ENCODE data around the gene GJA9. TPM values are rescaled to one million over a fixed set of nuclear protein-coding genes. Genes with fewer than 3 reads are reported as not detected.

The GJA9 gene
- polyA plus RNA-seq (2011; rRNA removed) (0.20 TPM in 1 of 2 replicates, not detected in the other), polyA plus RNA-seq (2017; fragmentation: RNase III; extraction: RNeasy Plus Mini Kit Qiagen cat#74134 plus additional on column Dnase treatment) (0.05 TPM in 1 of 3 replicates, not detected in the others), polyA minus RNA-seq (2011; rRNA and poly(A)+ RNA removed) (not detected in 2 replicates)
- polyA plus RNA-seq (2012; cell fraction: cytosol; rRNA removed): 0.01 TPM in 1 of 2 replicates, not detected in the other
- polyA plus RNA-seq (2012; cell fraction: nucleus; rRNA removed): not detected in 2 replicates

DNA sequence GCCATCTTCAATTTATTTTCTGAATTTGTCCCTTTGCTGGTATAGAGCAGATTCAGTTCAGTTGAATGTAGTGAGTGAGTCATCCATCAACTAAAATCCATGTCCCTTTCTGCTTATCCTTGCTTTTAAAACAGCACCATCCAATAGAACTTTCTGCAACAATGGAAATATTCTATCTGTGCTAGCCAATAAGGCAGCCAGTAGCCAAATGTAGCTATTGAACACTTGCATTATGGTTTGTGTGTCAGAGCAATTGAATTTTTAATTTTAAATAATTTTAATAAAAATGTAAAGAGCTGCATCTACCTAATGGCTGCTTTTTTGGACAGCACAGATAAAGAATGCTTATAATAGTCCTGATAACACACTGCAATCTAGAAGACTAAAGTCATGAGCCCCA, at the start of gene GJA9:
GJA9 (minus strand) TSS at position 101 of the 400 bp plus-strand sequence. CDS start 5,489 bp downstream, outside the sequence.
- no peaks in the 10 kb centered on the region for H3K4me1 ChIP-seq
- ATAC-seq (no peak), DNase-seq (ENCODE audit: low read depth in 1 of 2, low spot score in 1 of 2) (no peak), FAIRE-seq (no peak)
- H3K4me3 ChIP-seq: no peak within 1 kb of the TSS
- ChIA-PET POLR2A (no interaction called here), CTCF (no interaction called here)
- H3K27ac ChIP-seq: no peak within 1 kb of the TSS
- TF ChIP-seq CEBPB (IDR thresholded peaks at IDR 0.05) (no peak), JUN (IDR thresholded peaks at IDR 0.05) (no peak), FOSL2 (IDR thresholded peaks at IDR 0.05) (no peak), FOSL2 (CRISPR knock-in tag; IDR thresholded peaks at IDR 0.05) (no peak), ZNF302 (CRISPR knock-in tag; IDR thresholded peaks at IDR 0.05) (no peak), EHMT2 (IDR thresholded peaks at IDR 0.05; ENCODE audit: low read depth) (no peak), MAZ (IDR thresholded peaks at IDR 0.05; ENCODE audit: borderline replicate concordance, low read depth, low read length) (no peak), EP300 (IDR thresholded peaks at IDR 0.05) (no peak), CHD2 (IDR thresholded peaks at IDR 0.05; ENCODE audit: low read length, partially characterized antibody) (no peak), EHF (CRISPR knock-in tag; IDR thresholded peaks at IDR 0.05) (no peak), ZSCAN20 (CRISPR knock-in tag; IDR thresholded peaks at IDR 0.05) (no peak), CBX8 (IDR thresholded peaks at IDR 0.05) (no peak), FOXS1 (CRISPR knock-in tag; IDR thresholded peaks at IDR 0.05) (no peak), BHLHE40 (IDR thresholded peaks at IDR 0.05; ENCODE audit: low read depth, low read length) (no peak)
- TF ChIP-seq, protein P1, sequence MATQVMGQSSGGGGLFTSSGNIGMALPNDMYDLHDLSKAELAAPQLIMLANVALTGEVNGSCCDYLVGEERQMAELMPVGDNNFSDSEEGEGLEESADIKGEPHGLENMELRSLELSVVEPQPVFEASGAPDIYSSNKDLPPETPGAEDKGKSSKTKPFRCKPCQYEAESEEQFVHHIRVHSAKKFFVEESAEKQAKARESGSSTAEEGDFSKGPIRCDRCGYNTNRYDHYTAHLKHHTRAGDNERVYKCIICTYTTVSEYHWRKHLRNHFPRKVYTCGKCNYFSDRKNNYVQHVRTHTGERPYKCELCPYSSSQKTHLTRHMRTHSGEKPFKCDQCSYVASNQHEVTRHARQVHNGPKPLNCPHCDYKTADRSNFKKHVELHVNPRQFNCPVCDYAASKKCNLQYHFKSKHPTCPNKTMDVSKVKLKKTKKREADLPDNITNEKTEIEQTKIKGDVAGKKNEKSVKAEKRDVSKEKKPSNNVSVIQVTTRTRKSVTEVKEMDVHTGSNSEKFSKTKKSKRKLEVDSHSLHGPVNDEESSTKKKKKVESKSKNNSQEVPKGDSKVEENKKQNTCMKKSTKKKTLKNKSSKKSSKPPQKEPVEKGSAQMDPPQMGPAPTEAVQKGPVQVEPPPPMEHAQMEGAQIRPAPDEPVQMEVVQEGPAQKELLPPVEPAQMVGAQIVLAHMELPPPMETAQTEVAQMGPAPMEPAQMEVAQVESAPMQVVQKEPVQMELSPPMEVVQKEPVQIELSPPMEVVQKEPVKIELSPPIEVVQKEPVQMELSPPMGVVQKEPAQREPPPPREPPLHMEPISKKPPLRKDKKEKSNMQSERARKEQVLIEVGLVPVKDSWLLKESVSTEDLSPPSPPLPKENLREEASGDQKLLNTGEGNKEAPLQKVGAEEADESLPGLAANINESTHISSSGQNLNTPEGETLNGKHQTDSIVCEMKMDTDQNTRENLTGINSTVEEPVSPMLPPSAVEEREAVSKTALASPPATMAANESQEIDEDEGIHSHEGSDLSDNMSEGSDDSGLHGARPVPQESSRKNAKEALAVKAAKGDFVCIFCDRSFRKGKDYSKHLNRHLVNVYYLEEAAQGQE (IDR thresholded peaks at IDR 0.05): no peak
- TF ChIP-seq, protein P2, sequence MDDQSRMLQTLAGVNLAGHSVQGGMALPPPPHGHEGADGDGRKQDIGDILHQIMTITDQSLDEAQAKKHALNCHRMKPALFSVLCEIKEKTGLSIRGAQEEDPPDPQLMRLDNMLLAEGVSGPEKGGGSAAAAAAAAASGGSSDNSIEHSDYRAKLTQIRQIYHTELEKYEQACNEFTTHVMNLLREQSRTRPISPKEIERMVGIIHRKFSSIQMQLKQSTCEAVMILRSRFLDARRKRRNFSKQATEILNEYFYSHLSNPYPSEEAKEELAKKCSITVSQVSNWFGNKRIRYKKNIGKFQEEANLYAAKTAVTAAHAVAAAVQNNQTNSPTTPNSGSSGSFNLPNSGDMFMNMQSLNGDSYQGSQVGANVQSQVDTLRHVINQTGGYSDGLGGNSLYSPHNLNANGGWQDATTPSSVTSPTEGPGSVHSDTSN (IDR thresholded peaks at IDR 0.05): no peak
- H3K4me2 ChIP-seq: no peak within 1 kb of the TSS
- no peaks in the 10 kb centered on the region for H3K9me3 ChIP-seq

GRCh38 chr1:38929476-38929875, 48.1 kb upstream of the GJA9 start:
- TF ChIP-seq ZNF302 (CRISPR knock-in tag; IDR thresholded peaks at IDR 0.05) (no peak), NPAS2 (CRISPR knock-in tag; IDR thresholded peaks at IDR 0.05; ENCODE audit: borderline replicate concordance) (no peak), POLR2AphosphoS2 (conservative IDR thresholded peaks at IDR 0.05; ENCODE audit: low read length) (no peak), HEYL (CRISPR knock-in tag; IDR thresholded peaks at IDR 0.05) (no peak), HES2 (IDR thresholded peaks at IDR 0.05) (no peak), MYC (IDR thresholded peaks at IDR 0.05; ENCODE audit: borderline replicate concordance, low read length) (no peak), FOXS1 (CRISPR knock-in tag; IDR thresholded peaks at IDR 0.05) (no peak), CHD2 (IDR thresholded peaks at IDR 0.05; ENCODE audit: low read length, partially characterized antibody) (no peak)
- ChIA-PET CTCF (interaction anchor here (1.1 to 1.7 kb wide), 2 partner anchors 12 to 20 kb away, joined by 3 to 4 read pairs; no protein-coding TSS in a partner anchor), POLR2A (no interaction called here)
- no peak overlapping the region for H3K4me3 ChIP-seq
- no peak overlapping the region for H3K27ac ChIP-seq
- ATAC-seq (no peak), DNase-seq (ENCODE audit: low read depth in 1 of 2, low spot score in 1 of 2) (no peak), FAIRE-seq (no peak)
- no peaks in the 10 kb centered on the region for H3K9me3 ChIP-seq
- H3K4me2 ChIP-seq: no peak overlapping the region
- no peaks in the 10 kb centered on the region for H3K4me1 ChIP-seq
- whole genome bisulfite sequencing (ENCODE audit: missing lambda C conversion rate): 100% methylated on average over 1 of the region's 6 CpGs

All from A549 (cell line).